ENCODE data around the gene AMN1.
"Not testable (repeated sequence)": the region's sequence is repeated elsewhere in the genome, so short reads cannot be mapped to it uniquely, and the experiment has no call there.

The AMN1 gene

GRCh38 chr12:31751085-31751484 lies 22.3 kb upstream of the AMN1 start:
- Histone ChIP-seq H3K27me3 (ENCODE audit: low read depth, low read length) (no peaks in the 10 kb centered on the region), H3K4me1 (ENCODE audit: control insufficient read depth in 1 of 2, insufficient read depth in 2 of 2, low read length in 2 of 2) (no peaks in the 10 kb centered on the region), H3K4me3 (ENCODE audit: low read depth in 1 of 2, low read length in 2 of 2) (no peak overlapping the region), H3K27ac (ENCODE audit: low read length) (no peak overlapping the region), H3K9me3 (ENCODE audit: control insufficient read depth in 1 of 2, low read length in 2 of 2) (no peaks in the 10 kb centered on the region), H3K36me3 (ENCODE audit: control insufficient read depth in 1 of 2, insufficient read depth in 2 of 2, low read length in 2 of 2) (no peaks in the 10 kb centered on the region)

GRCh38 chr12:31750747-31751039 lies 21.9 kb upstream of the AMN1 start:
- H3K4me3 ChIP-seq (ENCODE audit: low read depth in 1 of 2, low read length in 2 of 2): no peak overlapping the region
- no peaks in the 10 kb centered on the region for H3K4me1 ChIP-seq (ENCODE audit: control insufficient read depth in 1 of 2, insufficient read depth in 2 of 2, low read length in 2 of 2)
- no peaks in the 10 kb centered on the region for H3K36me3 ChIP-seq (ENCODE audit: control insufficient read depth in 1 of 2, insufficient read depth in 2 of 2, low read length in 2 of 2)
- no peak overlapping the region for H3K27ac ChIP-seq (ENCODE audit: low read length)
- H3K27me3 ChIP-seq (ENCODE audit: low read depth, low read length): no peaks in the 10 kb centered on the region
- H3K9me3 ChIP-seq (ENCODE audit: control insufficient read depth in 1 of 2, low read length in 2 of 2): no peaks in the 10 kb centered on the region

GRCh38 chr12:31749024-31749704 lies 20.3 kb upstream of the AMN1 start:
- no peaks in the 10 kb centered on the region for H3K9me3 ChIP-seq (ENCODE audit: control insufficient read depth in 1 of 2, low read length in 2 of 2)
- H3K4me3 ChIP-seq (ENCODE audit: low read depth in 1 of 2, low read length in 2 of 2): no peak overlapping the region
- no peaks in the 10 kb centered on the region for H3K36me3 ChIP-seq (ENCODE audit: control insufficient read depth in 1 of 2, insufficient read depth in 2 of 2, low read length in 2 of 2)
- H3K27me3 ChIP-seq (ENCODE audit: low read depth, low read length): no peaks in the 10 kb centered on the region
- peak overlapping the region; percentile 86 for H3K27ac ChIP-seq (ENCODE audit: low read length)
- H3K4me1 ChIP-seq (ENCODE audit: control insufficient read depth in 1 of 2, insufficient read depth in 2 of 2, low read length in 2 of 2): no peaks in the 10 kb centered on the region

- no peak overlapping the region for H3K4me3 ChIP-seq (ENCODE audit: low read depth in 1 of 2, low read length in 2 of 2)
- H3K9me3 ChIP-seq (ENCODE audit: control insufficient read depth in 1 of 2, low read length in 2 of 2): no peaks in the 10 kb centered on the region
- no peaks in the 10 kb centered on the region for H3K4me1 ChIP-seq (ENCODE audit: control insufficient read depth in 1 of 2, insufficient read depth in 2 of 2, low read length in 2 of 2)
- H3K27ac ChIP-seq (ENCODE audit: low read length): no peak overlapping the region
- no peaks in the 10 kb centered on the region for H3K36me3 ChIP-seq (ENCODE audit: control insufficient read depth in 1 of 2, insufficient read depth in 2 of 2, low read length in 2 of 2)
- H3K27me3 ChIP-seq (ENCODE audit: low read depth, low read length): no peaks in the 10 kb centered on the region
Observed at GRCh38 chr12:31745242-31745641, 16.4 kb upstream of the AMN1 start.

GRCh38 chr12:31744363-31744762 lies 15.5 kb upstream of the AMN1 start:
- peak overlapping the region; percentile 6 for H3K27ac ChIP-seq (ENCODE audit: low read length)
- H3K36me3 ChIP-seq (ENCODE audit: control insufficient read depth in 1 of 2, insufficient read depth in 2 of 2, low read length in 2 of 2); H3K4me1 ChIP-seq (ENCODE audit: control insufficient read depth in 1 of 2, insufficient read depth in 2 of 2, low read length in 2 of 2): not testable (repeated sequence)

GRCh38 chr12:31742891-31743290 lies 14.1 kb upstream of the AMN1 start:
- no peak overlapping the region for H3K27ac ChIP-seq (ENCODE audit: low read length)
- no peak overlapping the region for H3K4me3 ChIP-seq (ENCODE audit: low read depth in 1 of 2, low read length in 2 of 2)
- no peaks in the 10 kb centered on the region for H3K9me3 ChIP-seq (ENCODE audit: control insufficient read depth in 1 of 2, low read length in 2 of 2)
- no peaks in the 10 kb centered on the region for H3K36me3 ChIP-seq (ENCODE audit: control insufficient read depth in 1 of 2, insufficient read depth in 2 of 2, low read length in 2 of 2)
- no peaks in the 10 kb centered on the region for H3K4me1 ChIP-seq (ENCODE audit: control insufficient read depth in 1 of 2, insufficient read depth in 2 of 2, low read length in 2 of 2)
- no peaks in the 10 kb centered on the region for H3K27me3 ChIP-seq (ENCODE audit: low read depth, low read length)

More at GRCh38 chr12:31744363-31744762, 15.5 kb upstream of the AMN1 start:
- not testable (repeated sequence) for H3K9me3 ChIP-seq (ENCODE audit: control insufficient read depth in 1 of 2, low read length in 2 of 2); H3K4me3 ChIP-seq (ENCODE audit: low read depth in 1 of 2, low read length in 2 of 2); H3K27me3 ChIP-seq (ENCODE audit: low read depth, low read length)

- Histone ChIP-seq H3K9me3 (ENCODE audit: control insufficient read depth in 1 of 2, low read length in 2 of 2) (no peaks in the 10 kb centered on the region), H3K4me1 (ENCODE audit: control insufficient read depth in 1 of 2, insufficient read depth in 2 of 2, low read length in 2 of 2) (no peaks in the 10 kb centered on the region), H3K27me3 (ENCODE audit: low read depth, low read length) (no peaks in the 10 kb centered on the region), H3K36me3 (ENCODE audit: control insufficient read depth in 1 of 2, insufficient read depth in 2 of 2, low read length in 2 of 2) (no peaks in the 10 kb centered on the region), H3K27ac (ENCODE audit: low read length) (no peak overlapping the region), H3K4me3 (ENCODE audit: low read depth in 1 of 2, low read length in 2 of 2) (no peak overlapping the region)
Observed at GRCh38 chr12:31740628-31741027, 11.8 kb upstream of the AMN1 start.

- Histone ChIP-seq H3K27me3 (ENCODE audit: low read depth, low read length) (no peaks in the 10 kb centered on the region), H3K4me3 (ENCODE audit: low read depth in 1 of 2, low read length in 2 of 2) (no peak overlapping the region), H3K9me3 (ENCODE audit: control insufficient read depth in 1 of 2, low read length in 2 of 2) (no peaks in the 10 kb centered on the region), H3K36me3 (ENCODE audit: control insufficient read depth in 1 of 2, insufficient read depth in 2 of 2, low read length in 2 of 2) (no peaks in the 10 kb centered on the region), H3K4me1 (ENCODE audit: control insufficient read depth in 1 of 2, insufficient read depth in 2 of 2, low read length in 2 of 2) (no peaks in the 10 kb centered on the region), H3K27ac (ENCODE audit: low read length) (no peak overlapping the region)
Observed at GRCh38 chr12:31737763-31738162, 8.9 kb upstream of the AMN1 start.

- H3K27me3 ChIP-seq (ENCODE audit: low read depth, low read length): no peaks in the 10 kb centered on the region
- H3K27ac ChIP-seq (ENCODE audit: low read length): no peak overlapping the region
- H3K36me3 ChIP-seq (ENCODE audit: control insufficient read depth in 1 of 2, insufficient read depth in 2 of 2, low read length in 2 of 2): no peaks in the 10 kb centered on the region
- no peaks in the 10 kb centered on the region for H3K4me1 ChIP-seq (ENCODE audit: control insufficient read depth in 1 of 2, insufficient read depth in 2 of 2, low read length in 2 of 2)
- H3K9me3 ChIP-seq (ENCODE audit: control insufficient read depth in 1 of 2, low read length in 2 of 2): no peaks in the 10 kb centered on the region
- no peak overlapping the region for H3K4me3 ChIP-seq (ENCODE audit: low read depth in 1 of 2, low read length in 2 of 2)
Observed at GRCh38 chr12:31737345-31737744, 8.5 kb upstream of the AMN1 start.

- Histone ChIP-seq H3K27me3 (ENCODE audit: low read depth, low read length) (no peaks in the 10 kb centered on the region), H3K4me1 (ENCODE audit: control insufficient read depth in 1 of 2, insufficient read depth in 2 of 2, low read length in 2 of 2) (no peaks in the 10 kb centered on the region), H3K27ac (ENCODE audit: low read length) (no peak overlapping the region)
Observed at GRCh38 chr12:31736472-31736871, 7.7 kb upstream of the AMN1 start.

GRCh38 chr12:31733549-31734432 lies 5.0 kb upstream of the AMN1 start:
- not testable (repeated sequence) for H3K27ac ChIP-seq (ENCODE audit: low read length); H3K4me1 ChIP-seq (ENCODE audit: control insufficient read depth in 1 of 2, insufficient read depth in 2 of 2, low read length in 2 of 2); H3K36me3 ChIP-seq (ENCODE audit: control insufficient read depth in 1 of 2, insufficient read depth in 2 of 2, low read length in 2 of 2); H3K9me3 ChIP-seq (ENCODE audit: control insufficient read depth in 1 of 2, low read length in 2 of 2); H3K27me3 ChIP-seq (ENCODE audit: low read depth, low read length); H3K4me3 ChIP-seq (ENCODE audit: low read depth in 1 of 2, low read length in 2 of 2)

More at GRCh38 chr12:31736472-31736871, 7.7 kb upstream of the AMN1 start:
- no peaks in the 10 kb centered on the region for H3K9me3 ChIP-seq (ENCODE audit: control insufficient read depth in 1 of 2, low read length in 2 of 2)
- H3K36me3 ChIP-seq (ENCODE audit: control insufficient read depth in 1 of 2, insufficient read depth in 2 of 2, low read length in 2 of 2): no peaks in the 10 kb centered on the region
- H3K4me3 ChIP-seq (ENCODE audit: low read depth in 1 of 2, low read length in 2 of 2): no peak overlapping the region
